ENCODE data around the gene DST.

Gene DST

GRCh38 chr6:56483929-56484328 lies 158.8 kb downstream of the DST start:
- Histone ChIP-seq H3K79me2 (ENCODE audit: insufficient read depth, low read length) (no peaks in the 10 kb centered on the region), H3K9me3 (ENCODE audit: low read length) (no peaks in the 10 kb centered on the region), H3K36me3 (ENCODE audit: insufficient read depth, low read length) (no peaks in the 10 kb centered on the region), H3K27me3 (ENCODE audit: insufficient read depth, low read length) (no peaks in the 10 kb centered on the region), H2AFZ (ENCODE audit: low read length) (no peak overlapping the region), H3K9me2 (ENCODE audit: low read depth, low read length) (no peaks in the 10 kb centered on the region), H3K4me2 (ENCODE audit: low read length) (no peak overlapping the region), H3K4me3 (ENCODE audit: low read depth, low read length, poor library complexity, severe bottlenecking) (no peak overlapping the region), H3K4me1 (ENCODE audit: insufficient read depth, low read length, severe bottlenecking) (no peaks in the 10 kb centered on the region), H3K27ac (ENCODE audit: low read depth, low read length, poor library complexity, severe bottlenecking) (no peak overlapping the region), H3K9ac (ENCODE audit: low read length) (no peak overlapping the region), H4K20me1 (ENCODE audit: insufficient read depth, low read length) (no peaks in the 10 kb centered on the region), H3F3A (ENCODE audit: insufficient read depth, low read length) (no peaks in the 10 kb centered on the region)
- TF ChIP-seq EZH2 (IDR thresholded peaks at IDR 0.05; ENCODE audit: borderline replicate concordance, low read length): no peak
- TF ChIP-seq CTCF (IDR thresholded peaks at IDR 0.05; ENCODE audit: low read length): no peak

DNA sequence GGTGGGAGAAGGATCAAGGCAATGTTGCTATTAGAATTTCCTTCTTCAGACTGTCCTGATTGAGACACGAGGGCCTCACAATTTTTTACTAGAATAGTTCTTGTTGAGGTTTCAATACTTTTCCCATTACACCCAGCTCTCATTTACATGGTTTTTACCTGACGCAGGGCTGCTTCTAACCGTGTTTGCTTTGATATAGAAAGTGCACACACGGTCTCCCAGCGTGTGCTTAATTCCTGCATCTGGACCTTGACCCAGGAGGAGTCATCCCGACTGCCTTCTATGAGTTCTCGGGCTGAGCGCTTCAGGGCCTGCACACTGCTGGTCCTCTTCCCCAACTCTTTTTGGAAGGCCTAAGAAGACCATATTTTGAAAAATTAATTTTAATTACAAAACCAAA lies 160.2 kb downstream of the DST start:
- no peaks in the 10 kb centered on the region for H3K36me3 ChIP-seq (ENCODE audit: insufficient read depth, low read length)
- H3F3A ChIP-seq (ENCODE audit: insufficient read depth, low read length): no peaks in the 10 kb centered on the region
- H3K27ac ChIP-seq (ENCODE audit: low read depth, low read length, poor library complexity, severe bottlenecking): no peak overlapping the region

GRCh38 chr6:56481957-56482356 lies 160.7 kb downstream of the DST start:
- no peaks in the 10 kb centered on the region for H3K36me3 ChIP-seq (ENCODE audit: insufficient read depth, low read length)
- H3K4me1 ChIP-seq (ENCODE audit: insufficient read depth, low read length, severe bottlenecking): no peaks in the 10 kb centered on the region
- no peak overlapping the region for H3K27ac ChIP-seq (ENCODE audit: low read depth, low read length, poor library complexity, severe bottlenecking)
- no peaks in the 10 kb centered on the region for H3K79me2 ChIP-seq (ENCODE audit: insufficient read depth, low read length)
- no peaks in the 10 kb centered on the region for H3F3A ChIP-seq (ENCODE audit: insufficient read depth, low read length)
- TF ChIP-seq EZH2 (IDR thresholded peaks at IDR 0.05; ENCODE audit: borderline replicate concordance, low read length) (no peak), CTCF (IDR thresholded peaks at IDR 0.05; ENCODE audit: low read length) (no peak)
- no peaks in the 10 kb centered on the region for H3K27me3 ChIP-seq (ENCODE audit: insufficient read depth, low read length)
- no peaks in the 10 kb centered on the region for H4K20me1 ChIP-seq (ENCODE audit: insufficient read depth, low read length)
- H3K9me3 ChIP-seq (ENCODE audit: low read length): no peaks in the 10 kb centered on the region
- H3K9ac ChIP-seq (ENCODE audit: low read length): no peak overlapping the region
- H3K4me3 ChIP-seq (ENCODE audit: low read depth, low read length, poor library complexity, severe bottlenecking): no peak overlapping the region
- H3K9me2 ChIP-seq (ENCODE audit: low read depth, low read length): no peaks in the 10 kb centered on the region
- no peak overlapping the region for H2AFZ ChIP-seq (ENCODE audit: low read length)
- no peak overlapping the region for H3K4me2 ChIP-seq (ENCODE audit: low read length)

More for the DNA sequence above, 160.2 kb downstream of the DST start:
- no peak overlapping the region for H3K4me3 ChIP-seq (ENCODE audit: low read depth, low read length, poor library complexity, severe bottlenecking)
- H3K9me3 ChIP-seq (ENCODE audit: low read length): no peaks in the 10 kb centered on the region
- TF ChIP-seq CTCF (IDR thresholded peaks at IDR 0.05; ENCODE audit: low read length) (no peak), EZH2 (IDR thresholded peaks at IDR 0.05; ENCODE audit: borderline replicate concordance, low read length) (no peak)
- no peak overlapping the region for H2AFZ ChIP-seq (ENCODE audit: low read length)
- H3K4me2 ChIP-seq (ENCODE audit: low read length): no peak overlapping the region
- H3K9me2 ChIP-seq (ENCODE audit: low read depth, low read length): no peaks in the 10 kb centered on the region
- no peaks in the 10 kb centered on the region for H3K79me2 ChIP-seq (ENCODE audit: insufficient read depth, low read length)
- H3K27me3 ChIP-seq (ENCODE audit: insufficient read depth, low read length): no peaks in the 10 kb centered on the region
- H3K9ac ChIP-seq (ENCODE audit: low read length): no peak overlapping the region
- no peaks in the 10 kb centered on the region for H3K4me1 ChIP-seq (ENCODE audit: insufficient read depth, low read length, severe bottlenecking)
- no peaks in the 10 kb centered on the region for H4K20me1 ChIP-seq (ENCODE audit: insufficient read depth, low read length)
